Peyer's patch (tissue), 4 donors: ENCODE data around the gene RELN.

ENCODE experiments used
- POLR2A ChIP-seq, 2 donors: fragments of 450-650 bp; IDR thresholded peaks; one replicate each; pipeline ENCODE4 v1.5.1; 2017; ENCODE audit warnings: antibody characterized with exemption in 2 of 2, mild to moderate bottlenecking in 2 of 2, moderate library complexity in 2 of 2
- TF ChIP-seq, protein P1 (sequence below), 6 experiments: fragments of 450-650 bp in 4 of 6; fragments of 200-600 bp in 2 of 6; sonication (generic) in 1 of 6; IDR thresholded peaks; one replicate each; pipeline ENCODE4 v1.5.1; 2017 to 2019; ENCODE audit warnings: antibody characterized with exemption in 6 of 6, mild to moderate bottlenecking in 3 of 6, moderate library complexity in 1 of 6

DNA sequence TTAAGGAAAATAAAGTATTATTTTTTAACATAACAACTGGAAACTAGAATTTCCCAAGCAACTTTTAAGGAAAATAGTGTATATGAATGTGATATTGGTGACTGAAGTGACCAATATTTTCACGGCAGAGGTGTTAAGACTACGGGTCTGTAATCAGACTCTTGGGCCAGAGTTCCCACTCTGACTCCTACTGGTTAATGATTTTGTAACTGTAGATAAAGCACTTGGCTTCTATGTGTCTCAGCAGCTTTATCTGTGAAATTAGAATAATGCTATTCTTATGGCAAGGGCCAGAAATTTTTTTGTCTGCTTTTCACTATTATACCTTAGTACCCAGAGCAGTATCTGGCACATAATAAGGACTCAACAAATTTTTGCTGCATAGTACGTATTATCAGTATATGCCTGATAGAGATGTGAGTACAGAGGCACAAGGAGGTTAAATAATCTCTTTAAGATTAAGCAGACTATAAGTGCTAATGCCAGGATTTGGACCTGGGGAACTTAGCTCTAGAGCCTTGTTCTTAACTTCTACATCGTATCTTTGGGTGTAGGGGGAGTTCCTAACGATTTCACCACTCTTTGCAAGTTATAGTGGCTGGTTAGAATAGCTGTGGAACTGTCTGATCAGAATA is 357.3 kb downstream of the RELN start:
- TF ChIP-seq, protein P1, sequence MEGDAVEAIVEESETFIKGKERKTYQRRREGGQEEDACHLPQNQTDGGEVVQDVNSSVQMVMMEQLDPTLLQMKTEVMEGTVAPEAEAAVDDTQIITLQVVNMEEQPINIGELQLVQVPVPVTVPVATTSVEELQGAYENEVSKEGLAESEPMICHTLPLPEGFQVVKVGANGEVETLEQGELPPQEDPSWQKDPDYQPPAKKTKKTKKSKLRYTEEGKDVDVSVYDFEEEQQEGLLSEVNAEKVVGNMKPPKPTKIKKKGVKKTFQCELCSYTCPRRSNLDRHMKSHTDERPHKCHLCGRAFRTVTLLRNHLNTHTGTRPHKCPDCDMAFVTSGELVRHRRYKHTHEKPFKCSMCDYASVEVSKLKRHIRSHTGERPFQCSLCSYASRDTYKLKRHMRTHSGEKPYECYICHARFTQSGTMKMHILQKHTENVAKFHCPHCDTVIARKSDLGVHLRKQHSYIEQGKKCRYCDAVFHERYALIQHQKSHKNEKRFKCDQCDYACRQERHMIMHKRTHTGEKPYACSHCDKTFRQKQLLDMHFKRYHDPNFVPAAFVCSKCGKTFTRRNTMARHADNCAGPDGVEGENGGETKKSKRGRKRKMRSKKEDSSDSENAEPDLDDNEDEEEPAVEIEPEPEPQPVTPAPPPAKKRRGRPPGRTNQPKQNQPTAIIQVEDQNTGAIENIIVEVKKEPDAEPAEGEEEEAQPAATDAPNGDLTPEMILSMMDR (IDR thresholded peaks at IDR 0.05), result no peak
- TF ChIP-seq POLR2A (IDR thresholded peaks at IDR 0.05), result no peak
